Liver (tissue), 9 donors: Measurements from ENCODE around the gene GRIP1. TPM values are rescaled to one million over a fixed set of nuclear protein-coding genes. Genes with fewer than 3 reads are reported as not detected.

Experiments used
- DNase-seq: peaks from one replicate; pipeline ENCODE4 v3.0.0-alpha.2; 2017; ENCODE audit warnings: low spot score
- H3K27ac ChIP-seq, 2 donors: one replicate each; pipeline ENCODE4 v1.7.0; 2013; ENCODE audit warnings: inconsistent platforms in 2 of 2, low read length in 2 of 2, control low read depth in 1 of 2, low read depth in 1 of 2, mild to moderate bottlenecking in 1 of 2
- H3K27me3 ChIP-seq, 4 donors: one replicate each; pipeline versions ENCODE4 v1.6.1 to v1.7.0; 2013; ENCODE audit warnings: low read length in 3 of 4, inconsistent platforms in 1 of 4, mild to moderate bottlenecking in 1 of 4, moderate library complexity in 1 of 4; ENCODE audit not compliant: control insufficient read depth in 4 of 4, insufficient read depth in 4 of 4
- H3K36me3 ChIP-seq, 4 donors: one replicate each; pipeline versions ENCODE4 v1.6.1 to v1.7.0; 2013; ENCODE audit warnings: low read length in 3 of 4, mild to moderate bottlenecking in 3 of 4, low read depth in 1 of 4, moderate library complexity in 1 of 4; ENCODE audit not compliant: control insufficient read depth in 4 of 4, insufficient read depth in 3 of 4
- H3K4me1 ChIP-seq, 4 donors: one replicate each; pipeline versions ENCODE4 v1.6.1 to v1.7.0; 2013; ENCODE audit warnings: low read length in 3 of 4, mild to moderate bottlenecking in 3 of 4, moderate library complexity in 1 of 4; ENCODE audit not compliant: control insufficient read depth in 4 of 4, insufficient read depth in 4 of 4
- H3K4me3 ChIP-seq, 3 donors: one replicate each; pipeline versions ENCODE4 v1.6.1 to v1.7.0; 2013; ENCODE audit warnings: low read length in 3 of 3, control low read depth in 1 of 3, low read depth in 1 of 3, mild to moderate bottlenecking in 1 of 3
- H3K9ac ChIP-seq, 2 donors: one replicate each; pipeline ENCODE4 v1.7.0; 2013; ENCODE audit warnings: low read length in 2 of 2, mild to moderate bottlenecking in 2 of 2, moderate library complexity in 2 of 2, control low read depth in 1 of 2, low read depth in 1 of 2
- H3K9me3 ChIP-seq, 4 donors: one replicate each; pipeline versions ENCODE4 v1.6.1 to v1.7.0; 2013; ENCODE audit warnings: low read length in 3 of 4; ENCODE audit not compliant: control insufficient read depth in 4 of 4
- EGR1 ChIP-seq, 2 donors: IDR thresholded peaks; 2 replicates each; pipeline ENCODE4 v1.6.1; 2016 to 2018; ENCODE audit warnings: antibody characterized with exemption in 2 of 2, low read depth in 2 of 2
- FOXA1 ChIP-seq: IDR thresholded peaks from 2 replicates; pipeline ENCODE4 v1.6.1; 2016; ENCODE audit warnings: antibody characterized with exemption
- FOXA2 ChIP-seq: IDR thresholded peaks from 2 replicates; pipeline ENCODE4 v1.6.1; 2016; ENCODE audit warnings: antibody characterized with exemption
- GABPA ChIP-seq, 2 donors: IDR thresholded peaks in 1 of 2; conservative IDR thresholded peaks in 1 of 2; 2 replicates each; pipeline ENCODE4 v1.6.1; 2016; ENCODE audit warnings: antibody characterized with exemption in 2 of 2, mild to moderate bottlenecking in 1 of 2, moderate library complexity in 1 of 2
- HNF4A ChIP-seq, 2 donors: conservative IDR thresholded peaks; 2 replicates each; pipeline ENCODE4 v1.6.1; 2016; ENCODE audit warnings: antibody characterized with exemption in 2 of 2, mild to moderate bottlenecking in 2 of 2
- HNF4G ChIP-seq: IDR thresholded peaks from 2 replicates; pipeline ENCODE4 v1.6.1; 2016; ENCODE audit warnings: antibody characterized with exemption
- JUND ChIP-seq, 2 donors: IDR thresholded peaks; 2 replicates each; pipeline ENCODE4 v1.6.1; 2016; ENCODE audit warnings: antibody characterized with exemption in 2 of 2
- NR2F2 ChIP-seq: IDR thresholded peaks from 2 replicates; pipeline ENCODE4 v1.6.1; 2016; ENCODE audit warnings: antibody characterized with exemption
- RAD21 ChIP-seq, 2 donors: IDR thresholded peaks; 2 replicates each; pipeline ENCODE4 v1.6.1; 2016; ENCODE audit warnings: antibody characterized with exemption in 2 of 2, mild to moderate bottlenecking in 2 of 2
- RXRA ChIP-seq, 2 donors: IDR thresholded peaks; 2 replicates each; pipeline ENCODE4 v1.6.1; 2017 to 2018; ENCODE audit warnings: antibody characterized with exemption in 2 of 2, mild to moderate bottlenecking in 1 of 2
- SP1 ChIP-seq: IDR thresholded peaks from 2 replicates; pipeline ENCODE4 v1.6.1; 2018; ENCODE audit warnings: antibody characterized with exemption, mild to moderate bottlenecking
- TAF1 ChIP-seq: conservative IDR thresholded peaks from 2 replicates; pipeline ENCODE4 v1.6.1; 2016; ENCODE audit warnings: antibody characterized with exemption, mild to moderate bottlenecking
- YY1 ChIP-seq: IDR thresholded peaks from 2 replicates; pipeline ENCODE4 v1.6.1; 2016; ENCODE audit warnings: antibody characterized with exemption, mild to moderate bottlenecking
- WGBS: extraction: QIAGEN DNeasy Blood & Tissue Kit; methylation state at CpG from one replicate; pipeline ENCODE4 v1.1.7; 2013; 5-methylcytosine and 5-hydroxymethylcytosine counted together
- polyA plus RNA-seq, 2 donors: library from polyadenylated mRNA; stranded (reverse) in 1 of 2; unstranded in 1 of 2; fragments of 200-250 nt in 1 of 2; fragments of >200 nt in 1 of 2; fragmentation: Nextera tagmentation in 1 of 2; extraction: Ambion mirVana in 1 of 2; gene quantifications; one replicate each; pipeline versions ENCODE4 v1.2.1 to v1.2.3, GENCODE V29; 2013 to 2015
- total RNA-seq, 2 donors: library from RNA; depleted of rRNA; stranded (reverse); fragments of >200 nt; gene quantifications; one replicate each; pipeline ENCODE4 v1.2.3, GENCODE V29; 2014
- TF ChIP-seq, protein P1 (sequence below): IDR thresholded peaks from 2 replicates; pipeline ENCODE4 v1.6.1; 2016; ENCODE audit warnings: antibody characterized with exemption
- TF ChIP-seq, protein P2 (sequence below): fragments of 150-350 bp; IDR thresholded peaks from 2 replicates; pipeline ENCODE4 v1.5.1; 2017; ENCODE audit warnings: improper control_type of control experiment, low read depth, low read length; ENCODE audit not compliant: missing input control
- TF ChIP-seq, protein P3 (sequence below): IDR thresholded peaks from 2 replicates; pipeline ENCODE4 v1.6.1; 2016; ENCODE audit warnings: antibody characterized with exemption
- TF ChIP-seq, protein P4 (sequence below): IDR thresholded peaks from 2 replicates; pipeline ENCODE4 v1.6.1; 2016; ENCODE audit warnings: antibody characterized with exemption, mild to moderate bottlenecking
- donor health status: healthy.
- donor health status: healthy.
- donor health status: healthy.
- donor health status: healthy.
- donor health status: healthy.

The GRIP1 gene
- total and polyA plus RNA-seq, 4 donors: 0.05 to 1.5 (median 0.24) TPM

DNA sequence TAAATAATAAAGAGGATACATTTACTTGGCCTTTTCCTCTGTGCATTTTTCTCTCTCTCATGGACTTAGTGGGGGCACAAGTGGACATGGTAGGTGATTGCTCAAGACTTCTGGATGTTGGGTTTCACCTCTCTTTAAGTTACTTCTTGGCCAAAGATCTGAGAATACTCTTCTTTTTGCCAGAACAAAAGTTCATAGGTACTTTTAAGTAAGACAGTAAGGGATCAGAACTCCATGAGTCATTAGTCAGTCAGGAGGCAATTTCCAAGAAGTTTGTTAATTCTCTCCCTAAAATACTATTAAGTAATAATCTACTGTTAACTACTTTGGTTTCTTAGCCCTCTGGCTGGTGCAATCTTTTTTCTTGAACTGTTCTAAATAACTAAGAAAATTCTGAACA is 84.2 kb downstream of the GRIP1 start (continued):
- TF ChIP-seq, protein P1, sequence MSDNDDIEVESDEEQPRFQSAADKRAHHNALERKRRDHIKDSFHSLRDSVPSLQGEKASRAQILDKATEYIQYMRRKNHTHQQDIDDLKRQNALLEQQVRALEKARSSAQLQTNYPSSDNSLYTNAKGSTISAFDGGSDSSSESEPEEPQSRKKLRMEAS: no peak
- TF ChIP-seq YY1 (no peak), SP1 (no peak), TAF1 (no peak), HNF4A (conservative IDR thresholded peaks at IDR 0.05) (no peak), FOXA1 (no peak), RAD21 (IDR thresholded peaks at IDR 0.05) (no peak), FOXA2 (no peak)
- TF ChIP-seq, protein P2, sequence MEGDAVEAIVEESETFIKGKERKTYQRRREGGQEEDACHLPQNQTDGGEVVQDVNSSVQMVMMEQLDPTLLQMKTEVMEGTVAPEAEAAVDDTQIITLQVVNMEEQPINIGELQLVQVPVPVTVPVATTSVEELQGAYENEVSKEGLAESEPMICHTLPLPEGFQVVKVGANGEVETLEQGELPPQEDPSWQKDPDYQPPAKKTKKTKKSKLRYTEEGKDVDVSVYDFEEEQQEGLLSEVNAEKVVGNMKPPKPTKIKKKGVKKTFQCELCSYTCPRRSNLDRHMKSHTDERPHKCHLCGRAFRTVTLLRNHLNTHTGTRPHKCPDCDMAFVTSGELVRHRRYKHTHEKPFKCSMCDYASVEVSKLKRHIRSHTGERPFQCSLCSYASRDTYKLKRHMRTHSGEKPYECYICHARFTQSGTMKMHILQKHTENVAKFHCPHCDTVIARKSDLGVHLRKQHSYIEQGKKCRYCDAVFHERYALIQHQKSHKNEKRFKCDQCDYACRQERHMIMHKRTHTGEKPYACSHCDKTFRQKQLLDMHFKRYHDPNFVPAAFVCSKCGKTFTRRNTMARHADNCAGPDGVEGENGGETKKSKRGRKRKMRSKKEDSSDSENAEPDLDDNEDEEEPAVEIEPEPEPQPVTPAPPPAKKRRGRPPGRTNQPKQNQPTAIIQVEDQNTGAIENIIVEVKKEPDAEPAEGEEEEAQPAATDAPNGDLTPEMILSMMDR: no peak

DNA sequence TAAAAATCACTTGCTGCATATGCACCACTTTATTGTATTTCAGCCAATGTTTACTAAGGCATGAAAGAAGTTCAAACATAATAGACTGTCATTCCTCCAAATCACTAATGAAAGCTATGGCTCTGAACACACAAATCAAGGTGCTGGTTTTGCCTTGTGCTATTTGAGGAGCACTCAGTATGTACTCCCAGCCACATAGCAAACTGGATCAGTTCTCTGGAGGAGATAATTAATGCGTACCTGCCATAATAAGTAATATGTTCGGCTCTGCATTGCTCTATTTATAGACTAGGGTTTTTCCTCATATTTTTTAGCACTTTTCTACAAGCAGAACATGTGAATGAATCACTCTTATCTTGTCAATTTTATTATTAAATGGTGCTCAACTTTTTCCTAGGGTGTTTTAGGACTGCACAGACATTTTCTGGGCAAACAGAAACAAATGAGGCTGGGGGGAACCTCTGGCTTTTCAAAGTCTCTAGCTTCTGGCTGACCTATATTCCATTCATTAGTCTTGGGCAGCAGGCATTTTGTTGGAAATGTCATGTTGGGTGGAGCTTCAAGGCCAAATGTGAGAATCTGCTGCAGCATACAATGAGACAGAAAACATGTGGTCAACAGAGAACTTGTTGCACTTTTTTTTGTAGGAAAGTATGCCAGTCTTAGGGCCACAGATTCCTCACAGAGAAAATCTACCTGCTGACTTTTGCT is 88.4 kb downstream of the GRIP1 start:
- no peak overlapping the region for H3K9ac ChIP-seq
- H3K4me3 ChIP-seq: no peak overlapping the region
- no peaks in the 10 kb centered on the region for H3K27me3 ChIP-seq
- H3K27ac ChIP-seq: no peak overlapping the region
- no peak for DNase-seq
- H3K9me3 ChIP-seq: no peaks in the 10 kb centered on the region
- H3K36me3 ChIP-seq: no peaks in the 10 kb centered on the region
- WGBS: 79% methylated on average over 2 of the region's 2 CpGs
- TF ChIP-seq YY1: no peak
- TF ChIP-seq, protein P3, sequence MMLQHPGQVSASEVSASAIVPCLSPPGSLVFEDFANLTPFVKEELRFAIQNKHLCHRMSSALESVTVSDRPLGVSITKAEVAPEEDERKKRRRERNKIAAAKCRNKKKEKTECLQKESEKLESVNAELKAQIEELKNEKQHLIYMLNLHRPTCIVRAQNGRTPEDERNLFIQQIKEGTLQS: no peak
- no peak for TF ChIP-seq FOXA1
- TF ChIP-seq HNF4G: no peak
- TF ChIP-seq GABPA (IDR thresholded peaks at IDR 0.05 in 1 of 2, conservative IDR thresholded peaks at IDR 0.05 in 1 of 2): no peak
- TF ChIP-seq, protein P2: no peak
- no peak for TF ChIP-seq RAD21 (IDR thresholded peaks at IDR 0.05)
- H3K4me1 ChIP-seq: no peaks in the 10 kb centered on the region

DNA sequence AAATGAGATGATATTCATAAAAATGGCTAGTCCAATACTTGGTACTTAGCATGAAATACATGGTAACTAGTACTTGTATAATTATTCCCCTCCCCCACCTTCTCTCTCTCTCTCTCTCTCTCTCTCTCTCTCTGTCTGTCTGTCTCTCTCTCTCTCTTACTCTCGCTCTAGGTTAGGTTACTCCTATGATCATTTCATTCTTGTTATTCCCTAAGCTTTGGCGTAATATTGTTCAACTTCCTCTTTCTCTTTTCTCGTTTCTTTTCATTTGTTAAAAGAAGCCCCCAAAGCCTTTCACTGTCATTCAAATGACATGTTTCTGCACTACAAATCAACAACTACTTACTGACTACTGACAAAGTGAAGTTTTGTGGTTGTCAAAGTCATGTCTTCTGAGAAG is 89.8 kb downstream of the GRIP1 start:
- 81% methylated on average over 3 of the region's 3 CpGs for WGBS
- Histone ChIP-seq H3K4me3 (no peak overlapping the region), H3K9me3 (no peaks in the 10 kb centered on the region), H3K27me3 (no peaks in the 10 kb centered on the region), H3K9ac (no peak overlapping the region), H3K36me3 (no peaks in the 10 kb centered on the region), H3K4me1 (no peaks in the 10 kb centered on the region), H3K27ac (no peak overlapping the region)
- DNase-seq: no peak
- TF ChIP-seq FOXA2: no peak
- no peak for TF ChIP-seq TAF1
- TF ChIP-seq HNF4G: no peak
- TF ChIP-seq EGR1 (IDR thresholded peaks at IDR 0.05; ENCODE audit: low read depth in 2 of 2): no peak
- TF ChIP-seq, protein P1: no peak
- TF ChIP-seq, protein P2: no peak
- TF ChIP-seq, protein P4, sequence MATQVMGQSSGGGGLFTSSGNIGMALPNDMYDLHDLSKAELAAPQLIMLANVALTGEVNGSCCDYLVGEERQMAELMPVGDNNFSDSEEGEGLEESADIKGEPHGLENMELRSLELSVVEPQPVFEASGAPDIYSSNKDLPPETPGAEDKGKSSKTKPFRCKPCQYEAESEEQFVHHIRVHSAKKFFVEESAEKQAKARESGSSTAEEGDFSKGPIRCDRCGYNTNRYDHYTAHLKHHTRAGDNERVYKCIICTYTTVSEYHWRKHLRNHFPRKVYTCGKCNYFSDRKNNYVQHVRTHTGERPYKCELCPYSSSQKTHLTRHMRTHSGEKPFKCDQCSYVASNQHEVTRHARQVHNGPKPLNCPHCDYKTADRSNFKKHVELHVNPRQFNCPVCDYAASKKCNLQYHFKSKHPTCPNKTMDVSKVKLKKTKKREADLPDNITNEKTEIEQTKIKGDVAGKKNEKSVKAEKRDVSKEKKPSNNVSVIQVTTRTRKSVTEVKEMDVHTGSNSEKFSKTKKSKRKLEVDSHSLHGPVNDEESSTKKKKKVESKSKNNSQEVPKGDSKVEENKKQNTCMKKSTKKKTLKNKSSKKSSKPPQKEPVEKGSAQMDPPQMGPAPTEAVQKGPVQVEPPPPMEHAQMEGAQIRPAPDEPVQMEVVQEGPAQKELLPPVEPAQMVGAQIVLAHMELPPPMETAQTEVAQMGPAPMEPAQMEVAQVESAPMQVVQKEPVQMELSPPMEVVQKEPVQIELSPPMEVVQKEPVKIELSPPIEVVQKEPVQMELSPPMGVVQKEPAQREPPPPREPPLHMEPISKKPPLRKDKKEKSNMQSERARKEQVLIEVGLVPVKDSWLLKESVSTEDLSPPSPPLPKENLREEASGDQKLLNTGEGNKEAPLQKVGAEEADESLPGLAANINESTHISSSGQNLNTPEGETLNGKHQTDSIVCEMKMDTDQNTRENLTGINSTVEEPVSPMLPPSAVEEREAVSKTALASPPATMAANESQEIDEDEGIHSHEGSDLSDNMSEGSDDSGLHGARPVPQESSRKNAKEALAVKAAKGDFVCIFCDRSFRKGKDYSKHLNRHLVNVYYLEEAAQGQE: no peak
- TF ChIP-seq RAD21 (IDR thresholded peaks at IDR 0.05): no peak
- TF ChIP-seq, protein P3: no peak
- no peak for TF ChIP-seq GABPA (IDR thresholded peaks at IDR 0.05 in 1 of 2, conservative IDR thresholded peaks at IDR 0.05 in 1 of 2)
- no peak for TF ChIP-seq NR2F2
- no peak for TF ChIP-seq JUND (IDR thresholded peaks at IDR 0.05)
- no peak for TF ChIP-seq RXRA (IDR thresholded peaks at IDR 0.05)
- no peak for TF ChIP-seq SP1
- TF ChIP-seq YY1: no peak
